ENCODE measurements around the gene DHX16. TPM values are rescaled to one million over a fixed set of nuclear protein-coding genes. Genes with fewer than 3 reads are reported as not detected.
"Not testable (repeated sequence)": the region's sequence is repeated elsewhere in the genome, so short reads cannot be mapped to it uniquely, and the experiment has no call there.

Gene DHX16
- total RNA-seq (10 to 100 TPM; 22.0 to 67.0 (median 30.1) TPM), polyA plus RNA-seq (10 to 100 TPM; 18.3 to 34.0 (median 23.4) TPM)
- long read RNA-seq, donor 1, result 0 reads
- long read RNA-seq, donor 2, partial matches to known transcripts, result 0 of 1 reads
- long read RNA-seq, donor 2, other reads (novel, unspliced or antisense), result 0 of 1 reads
- long read RNA-seq, donor 3, partial matches to known transcripts, result 0 of 1 reads
- long read RNA-seq, donor 3, other reads (novel, unspliced or antisense), result 0 of 1 reads
- long read RNA-seq, donor 4, result 0 reads
- long read RNA-seq, donor 5, result 0 reads
- long read RNA-seq, donor 6, result 0 reads
- long read RNA-seq, donor 7, partial matches to known transcripts, result 0 of 3 reads
- long read RNA-seq, donor 7, other reads (novel, unspliced or antisense), result 0 of 3 reads
- long read RNA-seq, donor 8, transcript DHX16-202 (20 exons, 3,445 nt), result major isoform, 5 of 5 reads
- long read RNA-seq, donor 8, partial matches to known transcripts, result 0 of 5 reads
- long read RNA-seq, donor 8, other reads (novel, unspliced or antisense), result 0 of 5 reads
- long read RNA-seq, donor 9, result 0 reads
- long read RNA-seq, donor 10, result 0 reads

GRCh38 chr6:30672445-30673253 is at the start of gene DHX16:
Gene DHX16 (minus strand): TSS chr6:30673006. CDS start chr6:30672841, 165 bp downstream.
- intact Hi-C loops (cut with DNase I; ENCODE audit: low total_unique reads), result no loop called here
- Histone ChIP-seq H3K27me3 (no peaks in the 10 kb centered on the region), H3K27ac (peak within 1 kb of the TSS; percentile 81 to 87 (median 85)), H3K4me1 (peaks cover 14 to 30% (median 25%) of the 10 kb centered on the region in 4 donors), H3K4me3 (peak within 1 kb of the TSS; percentile 84 to 99 (median 94)), H3K9me3 (no peaks in the 10 kb centered on the region), H3K36me3 (peaks cover 36 to 55% (median 55%) of the 10 kb centered on the region in 4 donors)
- no peak for TF ChIP-seq EP300 (IDR thresholded peaks at IDR 0.05)
- TF ChIP-seq POLR2AphosphoS5 (IDR thresholded peaks at IDR 0.05), result peak; percentile 69 to 97 (median 72)
- TF ChIP-seq, protein P1, sequence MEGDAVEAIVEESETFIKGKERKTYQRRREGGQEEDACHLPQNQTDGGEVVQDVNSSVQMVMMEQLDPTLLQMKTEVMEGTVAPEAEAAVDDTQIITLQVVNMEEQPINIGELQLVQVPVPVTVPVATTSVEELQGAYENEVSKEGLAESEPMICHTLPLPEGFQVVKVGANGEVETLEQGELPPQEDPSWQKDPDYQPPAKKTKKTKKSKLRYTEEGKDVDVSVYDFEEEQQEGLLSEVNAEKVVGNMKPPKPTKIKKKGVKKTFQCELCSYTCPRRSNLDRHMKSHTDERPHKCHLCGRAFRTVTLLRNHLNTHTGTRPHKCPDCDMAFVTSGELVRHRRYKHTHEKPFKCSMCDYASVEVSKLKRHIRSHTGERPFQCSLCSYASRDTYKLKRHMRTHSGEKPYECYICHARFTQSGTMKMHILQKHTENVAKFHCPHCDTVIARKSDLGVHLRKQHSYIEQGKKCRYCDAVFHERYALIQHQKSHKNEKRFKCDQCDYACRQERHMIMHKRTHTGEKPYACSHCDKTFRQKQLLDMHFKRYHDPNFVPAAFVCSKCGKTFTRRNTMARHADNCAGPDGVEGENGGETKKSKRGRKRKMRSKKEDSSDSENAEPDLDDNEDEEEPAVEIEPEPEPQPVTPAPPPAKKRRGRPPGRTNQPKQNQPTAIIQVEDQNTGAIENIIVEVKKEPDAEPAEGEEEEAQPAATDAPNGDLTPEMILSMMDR (IDR thresholded peaks at IDR 0.05), result peak in 5 of 7 experiments; percentile 72 to 96 (median 84)
- WGBS, 5 donors, result 0 to 1% (median 0%) methylated on average over 33 to 57 of the region's 57 CpGs
- peak; percentile 96 to 98 for DNase-seq

DNA sequence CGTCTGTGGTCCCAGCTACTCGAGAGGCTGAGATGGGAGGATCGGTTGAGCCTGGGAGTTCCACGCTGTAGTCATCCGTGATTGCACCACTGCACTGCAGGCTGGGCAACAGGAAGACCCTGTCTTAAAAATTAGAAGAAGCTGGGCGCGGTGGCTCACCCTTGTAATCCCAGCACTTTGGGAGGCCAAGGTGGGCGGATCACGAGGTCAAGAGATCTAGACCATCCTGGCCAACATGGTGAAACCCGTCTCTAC is 49.1 kb upstream of the DHX16 start:
- H3K27me3 ChIP-seq; H3K9me3 ChIP-seq; DNase-seq; intact Hi-C loops (cut with DNase I; ENCODE audit: low total_unique reads): not testable (repeated sequence)
- Histone ChIP-seq H3K4me3 (peak overlapping the region; percentile 72 to 90 (median 86)), H3K4me1 (peaks cover 29 to 69% (median 55%) of the 10 kb centered on the region in 4 donors), H3K36me3 (peaks cover 34 to 48% (median 45%) of the 10 kb centered on the region in 4 donors), H3K27ac (peak overlapping the region; percentile 91 to 99 (median 98))
- WGBS, 5 donors, result 3 to 8% (median 5%) methylated on average over 10 of the region's 10 CpGs

DNA sequence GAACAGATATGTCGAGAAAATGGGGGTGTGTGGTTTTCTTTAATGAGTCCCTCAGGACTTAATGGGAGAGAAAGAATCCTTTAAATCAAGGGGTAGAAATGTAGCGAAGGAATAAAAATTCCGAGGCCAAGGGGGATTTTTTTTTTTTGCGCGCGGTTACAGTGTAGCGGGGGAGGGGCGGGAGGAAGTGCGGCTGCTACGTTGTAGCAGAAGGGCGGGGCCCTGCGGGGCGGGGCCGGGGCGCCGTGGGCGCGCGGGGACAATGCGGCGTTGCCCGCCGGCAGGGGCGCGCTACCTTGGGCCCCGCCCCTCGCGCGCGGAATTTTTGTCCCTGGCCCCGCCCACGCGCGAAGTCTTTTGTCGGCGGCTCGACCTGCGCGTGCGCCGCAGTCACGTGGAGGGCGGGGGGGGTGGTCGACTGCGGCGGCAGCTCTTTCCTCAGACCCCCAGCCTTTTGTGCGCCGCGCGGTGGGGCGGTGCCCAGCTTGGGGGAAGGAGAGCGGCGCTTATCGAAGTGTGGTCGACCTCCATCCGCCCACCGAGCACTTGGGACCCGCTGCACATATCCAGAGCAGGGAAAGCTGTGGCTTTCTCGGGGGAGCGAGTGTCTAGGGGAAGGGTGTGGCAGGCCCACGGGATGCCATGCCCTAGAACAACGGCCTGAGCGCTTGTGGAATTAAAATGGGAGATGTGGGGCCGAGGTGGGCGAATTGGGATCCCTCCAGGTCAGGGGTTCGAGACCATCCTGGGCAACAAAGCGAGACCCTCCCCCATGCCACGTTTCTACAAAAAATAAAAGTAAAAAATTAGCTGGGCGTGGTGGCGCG is 48.6 kb upstream of the DHX16 start:
- DNase-seq, result peak; percentile 94 to 98
- H3K9me3 ChIP-seq, result no peaks in the 10 kb centered on the region
- H3K27ac ChIP-seq, result peak overlapping the region; percentile 93 to 99 (median 98)
- H3K4me1 ChIP-seq, result peaks cover 29 to 74% (median 60%) of the 10 kb centered on the region in 4 donors
- TF ChIP-seq, protein P1 (IDR thresholded peaks at IDR 0.05), result peak in 3 of 7 experiments; percentile 44 to 80 (median 51)
- TF ChIP-seq POLR2AphosphoS5 (IDR thresholded peaks at IDR 0.05), result peak; percentile 34 to 77 (median 65)
- TF ChIP-seq EP300 (IDR thresholded peaks at IDR 0.05), result no peak
- no peak for TF ChIP-seq POLR2A (IDR thresholded peaks at IDR 0.05)
- intact Hi-C loops (cut with DNase I; ENCODE audit: low total_unique reads), result no loop called here
- WGBS, 5 donors, result 0 to 1% (median 1%) methylated on average over 43 to 71 of the region's 71 CpGs
- peak overlapping the region; percentile 72 to 90 (median 86) for H3K4me3 ChIP-seq
- peaks cover 31 to 42% (median 40%) of the 10 kb centered on the region in 4 donors for H3K36me3 ChIP-seq
- H3K27me3 ChIP-seq, result no peaks in the 10 kb centered on the region

GRCh38 chr6:30720738-30721197 is 48.0 kb upstream of the DHX16 start:
- DNase-seq, result peak; percentile 65 to 89
- H3K27ac ChIP-seq, result peak overlapping the region; percentile 93 to 99 (median 98)
- H3K9me3 ChIP-seq, result no peaks in the 10 kb centered on the region
- 0 to 1% (median 0%) methylated on average over 26 to 29 of the region's 29 CpGs for WGBS, 5 donors
- H3K36me3 ChIP-seq, result peaks cover 31 to 36% (median 33%) of the 10 kb centered on the region in 4 donors
- TF ChIP-seq EP300 (IDR thresholded peaks at IDR 0.05) (no peak), POLR2AphosphoS5 (IDR thresholded peaks at IDR 0.05) (peak in 2 of 3 donors; percentile 31 to 34)
- TF ChIP-seq, protein P1 (IDR thresholded peaks at IDR 0.05), result no peak
- H3K27me3 ChIP-seq, result no peaks in the 10 kb centered on the region
- peaks cover 29 to 74% (median 64%) of the 10 kb centered on the region in 4 donors for H3K4me1 ChIP-seq
- intact Hi-C loops (cut with DNase I; ENCODE audit: low total_unique reads), result no loop called here
- H3K4me3 ChIP-seq, result peak overlapping the region; percentile 72 to 90 (median 86)

All from stomach (tissue), 19 donors.